ENCODE data around the gene SDHB. TPM values are rescaled to one million over a fixed set of nuclear protein-coding genes. Genes with fewer than 3 reads are reported as not detected.
A peak's percentile ranks its signal among the peaks of the same experiment; 100 is the strongest.

SDHB gene
- total and polyA plus RNA-seq, 2 donors (not counting 1 experiment from before 2014, with no cell fraction given) = 58.0 to 61.0 TPM

GRCh38 chr1:17052038-17052437, 1.8 kb downstream of the SDHB start:
- Histone ChIP-seq H3K9ac (ENCODE audit: low read length) (no peak overlapping the region), H3K27ac (ENCODE audit: low read length in 2 of 2) (peak overlapping the region in 1 of 2 donors; percentile 83)

GRCh38 chr1:17047924-17048323, 5.9 kb downstream of the SDHB start:
- Histone ChIP-seq H3K4me1 (ENCODE audit: control insufficient read depth in 2 of 2, insufficient read depth in 2 of 2, low read length in 2 of 2) (peaks cover 13 to 19% of the 10 kb centered on the region in 2 donors), H3K36me3 (replicated peaks in 1 of 2; ENCODE audit: control extremely low read depth in 1 of 2, control insufficient read depth in 1 of 2, extremely low read depth in 1 of 2, insufficient read depth in 2 of 2, low read length in 1 of 2) (peaks cover 2 to 32% of the 10 kb centered on the region in 2 experiments), H3K4me2 (replicated peaks; ENCODE audit: low read depth, low read length, poor library complexity, severe bottlenecking) (no peak overlapping the region), H2AFZ (ENCODE audit: insufficient read depth, low read depth, low read length, poor library complexity, severe bottlenecking) (no peak overlapping the region), H3K27me3 (replicated peaks in 1 of 4; ENCODE audit: control extremely low read depth in 1 of 4, control insufficient read depth in 3 of 4, insufficient read depth in 4 of 4, low read length in 3 of 4) (no peaks in the 10 kb centered on the region), H3K9ac (ENCODE audit: low read length) (no peak overlapping the region), H4K20me1 (ENCODE audit: control insufficient read depth, insufficient read depth, low read length, poor library complexity, severe bottlenecking) (peaks cover 31% of the 10 kb centered on the region), H3K79me2 (ENCODE audit: control insufficient read depth, insufficient read depth, low read length) (peaks cover 83% of the 10 kb centered on the region), H3K9me3 (ENCODE audit: control extremely low read depth in 1 of 3, control insufficient read depth in 2 of 3, insufficient read depth in 1 of 3, low read length in 2 of 3) (no peaks in the 10 kb centered on the region), H3K27ac (ENCODE audit: low read length in 2 of 2) (no peak overlapping the region), H3K4me3 (ENCODE audit: control extremely low read depth in 1 of 5, extremely low read depth in 1 of 5, insufficient read depth in 1 of 5, low read depth in 2 of 5, low read length in 4 of 5) (no peak overlapping the region)
- ChIA-PET CTCF (interaction anchor here (0.6 to 6.9 kb wide), 5 partner anchors 9 to 435 kb away, joined by 3 to 73 read pairs (median 5); no protein-coding TSS in a partner anchor), POLR2A (no interaction called here)
- TF ChIP-seq EZH2 (IDR thresholded peaks at IDR 0.05; ENCODE audit: borderline replicate concordance, insufficient read depth, low read depth, low read length, poor library complexity, severe bottlenecking) = no peak
- TF ChIP-seq, protein P1, sequence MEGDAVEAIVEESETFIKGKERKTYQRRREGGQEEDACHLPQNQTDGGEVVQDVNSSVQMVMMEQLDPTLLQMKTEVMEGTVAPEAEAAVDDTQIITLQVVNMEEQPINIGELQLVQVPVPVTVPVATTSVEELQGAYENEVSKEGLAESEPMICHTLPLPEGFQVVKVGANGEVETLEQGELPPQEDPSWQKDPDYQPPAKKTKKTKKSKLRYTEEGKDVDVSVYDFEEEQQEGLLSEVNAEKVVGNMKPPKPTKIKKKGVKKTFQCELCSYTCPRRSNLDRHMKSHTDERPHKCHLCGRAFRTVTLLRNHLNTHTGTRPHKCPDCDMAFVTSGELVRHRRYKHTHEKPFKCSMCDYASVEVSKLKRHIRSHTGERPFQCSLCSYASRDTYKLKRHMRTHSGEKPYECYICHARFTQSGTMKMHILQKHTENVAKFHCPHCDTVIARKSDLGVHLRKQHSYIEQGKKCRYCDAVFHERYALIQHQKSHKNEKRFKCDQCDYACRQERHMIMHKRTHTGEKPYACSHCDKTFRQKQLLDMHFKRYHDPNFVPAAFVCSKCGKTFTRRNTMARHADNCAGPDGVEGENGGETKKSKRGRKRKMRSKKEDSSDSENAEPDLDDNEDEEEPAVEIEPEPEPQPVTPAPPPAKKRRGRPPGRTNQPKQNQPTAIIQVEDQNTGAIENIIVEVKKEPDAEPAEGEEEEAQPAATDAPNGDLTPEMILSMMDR (IDR thresholded peaks at IDR 0.05) = no peak
- H3K4me1 Mint-ChIP-seq = peaks cover 33% of the 10 kb centered on the region
- ATAC-seq (ENCODE audit: low read depth) (no peak), DNase-seq (no peak)
- H3K27me3 Mint-ChIP-seq = no peaks in the 10 kb centered on the region
- WGBS (ENCODE audit: insufficient coverage) = 100% methylated on average over 1 of the region's 5 CpGs
- no peak overlapping the region for H3K4me3 Mint-ChIP-seq
- H3K27ac Mint-ChIP-seq = no peak overlapping the region
- intact Hi-C loops (cut with micrococcal nuclease) = loop anchor here (2.0 kb wide), 1 partner anchor 135 kb away; no protein-coding TSS in a partner anchor
- H3K9me3 Mint-ChIP-seq (ENCODE audit: insufficient read depth) = no peaks in the 10 kb centered on the region

More at GRCh38 chr1:17052038-17052437, 1.8 kb downstream of the SDHB start:
- no CpG with 5 or more reads among the region's 1 CpG for WGBS (ENCODE audit: insufficient coverage)
- Histone ChIP-seq H3K4me1 (ENCODE audit: control insufficient read depth in 2 of 2, insufficient read depth in 2 of 2, low read length in 2 of 2) (peaks cover 12 to 13% of the 10 kb centered on the region in 2 donors), H2AFZ (ENCODE audit: insufficient read depth, low read depth, low read length, poor library complexity, severe bottlenecking) (no peak overlapping the region), H4K20me1 (ENCODE audit: control insufficient read depth, insufficient read depth, low read length, poor library complexity, severe bottlenecking) (peaks cover 9% of the 10 kb centered on the region), H3K4me2 (replicated peaks; ENCODE audit: low read depth, low read length, poor library complexity, severe bottlenecking) (no peak overlapping the region), H3K79me2 (ENCODE audit: control insufficient read depth, insufficient read depth, low read length) (peaks cover 70% of the 10 kb centered on the region), H3K27me3 (replicated peaks in 1 of 4; ENCODE audit: control extremely low read depth in 1 of 4, control insufficient read depth in 3 of 4, insufficient read depth in 4 of 4, low read length in 3 of 4) (no peaks in the 10 kb centered on the region), H3K9me3 (ENCODE audit: control extremely low read depth in 1 of 3, control insufficient read depth in 2 of 3, insufficient read depth in 1 of 3, low read length in 2 of 3) (no peaks in the 10 kb centered on the region), H3K4me3 (ENCODE audit: control extremely low read depth in 1 of 5, extremely low read depth in 1 of 5, insufficient read depth in 1 of 5, low read depth in 2 of 5, low read length in 4 of 5) (no peak overlapping the region), H3K36me3 (replicated peaks in 1 of 2; ENCODE audit: control extremely low read depth in 1 of 2, control insufficient read depth in 1 of 2, extremely low read depth in 1 of 2, insufficient read depth in 2 of 2, low read length in 1 of 2) (peaks cover 2 to 17% of the 10 kb centered on the region in 2 experiments)
- Mint-ChIP-seq H3K27me3 (no peaks in the 10 kb centered on the region), H3K4me3 (peak overlapping the region; percentile 68), H3K9me3 (ENCODE audit: insufficient read depth) (no peaks in the 10 kb centered on the region), H3K27ac (no peak overlapping the region), H3K4me1 (peaks cover 30% of the 10 kb centered on the region)
- POLR2A ChIA-PET = no interaction called here
- CTCF ChIA-PET = interaction anchor here (0.8 kb wide), 1 partner anchor 100 kb away, joined by 3 read pairs; no protein-coding TSS in a partner anchor
- intact Hi-C loops (cut with micrococcal nuclease) = no loop called here
- TF ChIP-seq, protein P1 (IDR thresholded peaks at IDR 0.05) = no peak
- no peak for TF ChIP-seq EZH2 (IDR thresholded peaks at IDR 0.05; ENCODE audit: borderline replicate concordance, insufficient read depth, low read depth, low read length, poor library complexity, severe bottlenecking)
- DNase-seq (no peak), ATAC-seq (ENCODE audit: low read depth) (no peak)

Measured in B cell (primary cell).